ENCODE results near the gene SPRED2.

Gene SPRED2

GRCh38 chr2:65311049-65311448 lies 121.3 kb downstream of the SPRED2 start:
- DNase-seq (ENCODE audit: low read depth in 2 of 2) = no peak

DNA sequence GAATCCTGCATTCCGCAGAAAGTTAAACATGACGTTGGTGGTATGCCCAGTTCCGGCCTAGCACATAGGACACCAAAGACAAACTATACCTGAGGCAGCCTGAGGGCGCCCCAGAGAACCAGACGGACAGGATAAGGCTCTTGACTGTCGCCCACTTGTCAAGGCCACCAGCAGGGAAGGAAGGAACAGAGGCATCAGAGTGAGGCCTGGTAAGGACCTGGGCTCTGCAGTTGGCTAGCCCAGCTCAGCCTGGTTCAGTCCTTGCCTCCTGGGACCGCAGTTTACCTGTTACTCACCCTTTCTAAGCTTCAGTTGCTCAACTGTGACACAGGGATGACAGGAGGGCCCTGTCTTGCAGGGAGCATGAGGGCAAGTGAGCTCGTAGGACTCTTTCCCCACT lies 122.7 kb downstream of the SPRED2 start:
- no peak for DNase-seq (ENCODE audit: low read depth in 2 of 2)

DNA sequence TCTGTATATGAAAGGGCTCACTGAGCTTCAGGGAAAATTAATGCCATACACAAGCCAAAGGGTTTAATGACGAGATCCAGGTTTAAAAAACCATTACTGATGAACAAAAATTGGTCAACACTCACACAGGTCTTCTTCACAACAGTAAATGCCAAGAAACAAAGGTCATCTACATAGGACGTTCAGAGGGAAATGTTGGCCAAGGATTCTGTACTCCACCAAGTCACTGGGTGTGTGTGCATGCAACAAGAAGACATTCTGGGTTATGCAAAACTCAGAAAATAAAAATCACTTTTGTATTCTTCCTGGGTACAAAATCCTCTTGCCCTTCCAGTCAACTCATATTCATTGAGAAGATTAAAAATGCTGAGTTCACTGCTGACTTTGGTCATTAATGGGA lies 126.5 kb downstream of the SPRED2 start:
- DNase-seq (ENCODE audit: low read depth in 2 of 2) = no peak

- peak; percentile 42 to 57 for DNase-seq (ENCODE audit: low read depth in 2 of 2)
Observed at GRCh38 chr2:65300761-65301711, 131.4 kb downstream of the SPRED2 start.

DNA sequence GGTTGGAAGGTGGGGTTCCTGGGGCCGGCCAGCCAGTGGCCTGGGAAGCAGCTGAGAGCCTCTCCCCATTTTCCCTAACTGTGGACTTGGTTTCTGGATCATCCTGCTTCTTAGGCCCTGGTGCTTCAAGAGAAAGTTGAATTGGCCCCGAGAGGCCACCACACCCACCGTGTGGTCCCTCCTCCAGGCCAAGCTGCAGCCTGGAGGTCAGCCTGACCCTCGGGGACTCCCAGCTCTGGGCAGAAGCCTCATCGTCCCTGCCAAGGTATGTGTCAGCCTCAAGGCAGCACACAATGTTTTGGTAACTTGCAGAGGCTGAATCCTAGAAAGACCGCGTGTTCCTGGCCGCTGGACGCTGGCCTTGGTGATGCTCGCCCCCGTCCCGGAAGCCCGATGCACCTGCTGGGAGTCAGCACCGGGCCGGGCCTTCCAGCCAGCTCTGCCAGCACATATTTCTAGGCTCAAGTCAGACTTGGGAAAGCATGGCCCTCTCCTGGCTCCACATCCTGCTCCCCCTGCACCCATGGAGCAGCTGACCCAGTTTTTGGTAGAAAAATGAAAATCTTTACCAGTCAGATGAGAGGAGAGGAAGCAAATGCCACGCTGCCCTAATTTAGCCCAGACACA lies 132.2 kb downstream of the SPRED2 start:
- DNase-seq (ENCODE audit: low read depth in 2 of 2) = no peak

DNA sequence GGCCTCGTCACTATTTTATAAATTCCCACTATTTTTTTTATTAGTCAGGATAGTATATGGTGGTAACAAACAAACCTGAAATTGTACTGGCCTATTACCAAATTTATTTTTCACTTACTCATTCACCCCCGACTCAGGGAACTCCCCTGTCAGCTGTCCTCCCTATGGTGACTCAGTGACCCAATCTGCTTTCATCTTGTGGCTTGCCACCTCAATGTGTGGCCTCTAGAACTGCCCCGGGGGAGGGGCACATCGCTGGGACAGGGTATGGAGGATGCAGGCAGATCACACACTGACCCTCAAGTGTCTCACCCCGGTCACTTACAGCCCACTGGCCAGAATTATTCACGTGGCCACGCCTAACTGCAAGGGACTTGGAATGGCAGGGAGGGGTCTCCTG lies 133.2 kb downstream of the SPRED2 start:
- DNase-seq (ENCODE audit: low read depth in 2 of 2) = peak; percentile 7 to 32

- DNase-seq (ENCODE audit: low read depth in 2 of 2) = no peak
Observed at GRCh38 chr2:65298089-65298488, 134.3 kb downstream of the SPRED2 start.

GRCh38 chr2:65297544-65297943 lies 134.9 kb downstream of the SPRED2 start:
- no peak for DNase-seq (ENCODE audit: low read depth in 2 of 2)

GRCh38 chr2:65296971-65297370 lies 135.4 kb downstream of the SPRED2 start:
- no peak for DNase-seq (ENCODE audit: low read depth in 2 of 2)

GRCh38 chr2:65294701-65295100 lies 137.7 kb downstream of the SPRED2 start:
- DNase-seq (ENCODE audit: low read depth in 2 of 2) = no peak

- no peak for DNase-seq (ENCODE audit: low read depth in 2 of 2)
Observed at GRCh38 chr2:65294136-65294535, 138.3 kb downstream of the SPRED2 start.

DNA sequence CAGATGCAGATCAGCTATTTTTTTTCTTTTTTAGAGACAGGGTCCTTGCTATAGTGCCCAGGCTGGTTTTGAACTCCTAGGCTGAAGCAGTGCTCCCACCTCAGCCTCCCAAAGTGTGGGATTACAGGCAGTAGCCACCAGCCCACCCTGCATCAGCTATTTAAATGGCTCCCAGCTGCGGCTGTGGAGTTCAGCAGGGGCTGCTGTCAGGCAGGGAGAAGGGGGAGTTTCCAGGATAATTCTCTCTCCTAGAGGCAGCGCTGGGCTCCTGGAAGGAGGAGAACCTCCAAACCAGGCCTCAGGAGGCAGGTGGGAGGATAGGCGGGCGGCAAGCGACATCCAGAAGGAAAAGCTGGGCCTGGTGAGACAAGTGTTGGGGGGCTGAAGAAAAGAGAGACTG lies 139.0 kb downstream of the SPRED2 start:
- no peak for DNase-seq (ENCODE audit: low read depth in 2 of 2)

DNA sequence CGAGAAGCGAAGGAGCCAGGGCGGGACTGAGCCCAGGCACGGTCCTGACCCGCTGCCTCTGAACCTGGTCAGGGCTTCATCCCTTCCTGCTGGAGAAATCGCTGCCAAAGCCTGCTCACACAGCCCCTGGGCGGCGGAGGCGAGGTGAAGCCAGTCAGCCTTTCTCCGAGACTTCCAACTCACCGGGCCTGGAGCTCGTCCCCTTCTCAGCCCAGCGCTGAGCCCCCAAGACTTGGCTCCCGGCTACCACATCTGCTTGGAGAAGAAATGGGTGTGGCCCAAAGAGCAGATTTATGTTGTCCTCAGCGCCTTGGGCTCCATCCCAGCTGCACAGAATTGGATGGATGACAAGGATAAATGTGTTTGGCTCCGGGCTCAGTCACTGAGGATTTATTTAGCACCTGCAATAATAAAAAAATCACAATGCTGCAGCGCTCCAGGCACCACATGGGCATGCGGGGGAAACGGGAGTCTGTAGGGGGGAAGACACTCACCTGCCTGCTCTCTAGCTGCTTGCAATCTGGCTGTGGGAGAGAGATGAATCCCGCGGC lies 139.9 kb downstream of the SPRED2 start:
- DNase-seq (ENCODE audit: low read depth in 2 of 2) = no peak

DNA sequence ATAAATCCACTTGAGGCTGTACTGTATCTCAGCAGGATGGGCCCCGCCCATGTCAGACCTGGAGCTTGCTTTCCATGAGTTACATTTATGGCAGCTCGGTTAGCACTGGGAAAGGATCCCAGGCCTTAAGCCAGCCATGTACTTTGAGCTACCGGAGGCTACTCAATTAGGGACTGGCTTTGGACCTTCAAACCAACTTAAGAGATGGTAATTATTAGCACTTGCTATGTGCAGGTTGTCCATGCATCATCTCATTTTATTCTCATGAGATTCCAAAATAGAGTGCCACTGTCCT lies 140.3 kb downstream of the SPRED2 start:
- DNase-seq (ENCODE audit: low read depth in 2 of 2) = no peak

GRCh38 chr2:65291216-65292105 lies 140.9 kb downstream of the SPRED2 start:
- no peak for DNase-seq (ENCODE audit: low read depth in 2 of 2)

- no peak for DNase-seq (ENCODE audit: low read depth in 2 of 2)
Observed at GRCh38 chr2:65287364-65287763, 145.0 kb downstream of the SPRED2 start.

GRCh38 chr2:65282477-65283053 lies 149.8 kb downstream of the SPRED2 start:
- DNase-seq (ENCODE audit: low read depth in 2 of 2) = no peak

DNA sequence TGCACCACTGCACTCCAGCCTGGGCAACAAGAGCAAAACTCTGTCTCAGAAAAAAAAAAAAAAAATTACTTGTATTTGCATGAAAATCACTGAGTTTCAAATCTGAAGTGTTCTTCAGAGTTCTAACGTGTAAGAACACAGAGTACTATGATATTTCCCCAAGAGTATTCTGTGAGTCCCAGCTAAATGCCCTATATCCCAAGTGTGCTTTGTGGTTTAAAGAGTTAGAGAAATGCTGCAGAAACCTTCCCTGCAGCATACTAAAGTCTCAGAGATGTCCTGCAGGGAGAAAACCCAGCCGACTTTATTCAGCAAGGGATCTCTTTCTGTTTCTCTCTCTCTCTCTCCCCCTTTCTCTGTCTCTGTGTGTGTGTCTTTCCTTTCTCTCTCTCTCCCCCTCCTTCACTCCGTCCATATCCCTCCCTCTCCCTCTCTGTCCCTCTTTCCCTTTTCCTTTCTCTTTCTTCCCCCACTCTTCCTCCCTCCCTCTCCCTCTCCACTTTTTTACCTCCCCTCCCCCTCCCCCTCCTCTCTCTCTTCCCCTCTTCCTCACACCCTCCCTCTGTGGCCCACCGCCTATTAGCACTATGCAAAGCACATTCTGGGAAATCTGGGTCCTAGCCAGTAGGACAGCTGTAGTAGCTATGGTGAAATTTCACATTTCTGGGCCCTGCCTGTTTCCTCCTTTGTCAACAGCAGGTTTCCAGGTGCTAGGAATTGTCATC lies 150.6 kb downstream of the SPRED2 start:
- no peak for DNase-seq (ENCODE audit: low read depth in 2 of 2)

DNA sequence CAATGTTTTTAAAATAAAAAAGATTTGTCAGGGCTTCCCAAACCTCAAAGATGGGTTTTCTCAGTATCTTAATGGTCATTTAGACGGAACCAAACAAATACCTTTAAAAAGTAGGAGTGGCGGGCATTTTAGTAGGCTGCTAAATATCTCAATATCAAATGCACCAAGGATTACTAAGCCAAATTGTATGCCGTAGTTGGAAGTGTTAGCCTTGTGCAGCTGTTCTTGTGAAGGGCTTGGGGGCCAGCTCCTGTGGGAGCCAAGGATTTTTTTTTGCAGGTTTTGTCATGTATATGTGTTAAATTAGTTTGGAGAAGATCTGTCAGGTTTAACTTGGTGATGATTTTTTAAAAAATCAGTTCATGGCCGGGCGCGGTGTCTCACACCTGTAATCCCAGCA lies 152.6 kb downstream of the SPRED2 start:
- no peak for DNase-seq (ENCODE audit: low read depth in 2 of 2)

- no peak for DNase-seq (ENCODE audit: low read depth in 2 of 2)
Observed at GRCh38 chr2:65278531-65278981, 153.8 kb downstream of the SPRED2 start.
